PC-3 (cell line): ENCODE results near the gene TCEA2. TPM values are rescaled to one million over a fixed set of nuclear protein-coding genes. Genes with fewer than 3 reads are reported as not detected.

Experiments
- ATAC-seq: fragments of 200-7000 bp; cut with Tn5 transposase; 2 replicates; pipeline ENCODE4 v1.9.1; 2020; ENCODE audit warnings: mild to moderate bottlenecking, moderate library complexity
- BruUV-seq: library from RNA; stranded (reverse); fragments of 400-500 nt; replicated peaks from 2 replicates; lab custom pipeline; 2021; lab: Mats Ljungman, UMichigan
- CTCF ChIA-PET: fragments of 300-600 bp; sonication (Branson Sonifier 250); formaldehyde crosslinking; loops from one replicate; lab custom pipeline; 2022; ENCODE audit warnings: antibody characterized with exemption; lab: Charles Lee
- POLR2A ChIA-PET: fragments of 300-600 bp; sonication (Branson Sonifier 250); formaldehyde crosslinking; loops from one replicate; lab custom pipeline; 2022; ENCODE audit warnings: antibody characterized with exemption; ENCODE audit not compliant: unreplicated experiment; lab: Charles Lee
- DNase-seq: peaks from one replicate; pipeline ENCODE4 v3.0.0-alpha.2; 2015
- H2AFZ ChIP-seq: fragments of 300-600 bp; sonication (generic); 2 replicates; pipeline ENCODE4 v1.6.0; 2016; ENCODE audit warnings: antibody characterized with exemption, low read length
- H3F3A ChIP-seq: fragments of 300-600 bp; sonication (generic); one replicate; pipeline ENCODE4 v1.6.0; 2017; ENCODE audit warnings: antibody characterized with exemption, low read length, control low read depth, mild to moderate bottlenecking; ENCODE audit not compliant: unreplicated experiment
- H3K27ac ChIP-seq: fragments of 300-600 bp; sonication (generic); 2 replicates; pipeline ENCODE4 v1.5.1; 2016; ENCODE audit warnings: mild to moderate bottlenecking, low read length
- H3K27me3 ChIP-seq: fragments of 300-600 bp; sonication (generic); 2 replicates; pipeline ENCODE4 v1.6.1; 2016; ENCODE audit warnings: low read length, mixed read lengths
- H3K36me3 ChIP-seq: fragments of 300-600 bp; sonication (generic); 2 replicates; pipeline ENCODE4 v1.6.1; 2016; ENCODE audit warnings: low read depth, mixed run types, low read length, mixed read lengths
- H3K4me1 ChIP-seq: fragments of 300-600 bp; sonication (generic); 2 replicates; pipeline ENCODE4 v1.5.1; 2016; ENCODE audit warnings: low read length; ENCODE audit not compliant: insufficient read depth
- H3K4me2 ChIP-seq: fragments of 300-600 bp; sonication (generic); 2 replicates; pipeline ENCODE4 v1.6.0; 2016; ENCODE audit warnings: low read length
- H3K4me3 ChIP-seq: fragments of 300-600 bp; sonication (generic); 2 replicates; pipeline ENCODE4 v1.5.1; 2016; ENCODE audit warnings: mild to moderate bottlenecking, low read length, mixed read lengths
- H3K79me2 ChIP-seq: fragments of 300-600 bp; sonication (generic); 2 replicates; pipeline ENCODE4 v1.6.1; 2017; ENCODE audit warnings: low read length, mixed read lengths
- H3K9ac ChIP-seq: fragments of 300-600 bp; sonication (generic); 2 replicates; pipeline ENCODE4 v1.6.0; 2016; ENCODE audit warnings: mild to moderate bottlenecking, low read length
- H3K9me2 ChIP-seq: fragments of 300-600 bp; sonication (generic); replicated peaks from 2 replicates; pipeline ENCODE4 v1.6.1; 2016; ENCODE audit warnings: mixed run types, low read length, mixed read lengths
- H3K9me3 ChIP-seq: fragments of 300-600 bp; sonication (generic); 2 replicates; pipeline ENCODE4 v1.6.1; 2016; ENCODE audit warnings: low read length, mixed read lengths
- H4K20me1 ChIP-seq: fragments of 300-600 bp; sonication (generic); 2 replicates; pipeline ENCODE4 v1.6.1; 2016; ENCODE audit warnings: low read length, mixed read lengths
- EZH2 ChIP-seq: fragments of 300-600 bp; sonication (generic); IDR thresholded peaks from one replicate; pipeline ENCODE4 v1.6.1; 2017; ENCODE audit warnings: antibody characterized with exemption, mild to moderate bottlenecking, low read length; ENCODE audit not compliant: unreplicated experiment
- EZH2phosphoT487 ChIP-seq: fragments of 300-600 bp; sonication (generic); IDR thresholded peaks from 2 replicates; pipeline ENCODE4 v1.6.1; 2018; ENCODE audit warnings: mild to moderate bottlenecking, antibody characterized with exemption, low read length, borderline replicate concordance
- intact Hi-C: fragments of 100-400 bp; cut with micrococcal nuclease; formaldehyde crosslinking; loops from 2 replicates; pipeline ENCODE4 v1.9.0; 2023
- total RNA-seq: library from RNA; depleted of rRNA; stranded (reverse); fragments of >200 nt; gene quantifications from 2 replicates; pipeline ENCODE4 v1.2.3, GENCODE V29; 2014
- TF ChIP-seq, protein P1 (sequence below): fragments of 300-600 bp; sonication (generic); conservative IDR thresholded peaks from 2 replicates; pipeline ENCODE4 v1.5.1; 2017; ENCODE audit warnings: antibody characterized with exemption, low read depth, mild to moderate bottlenecking, low read length

The TCEA2 gene
- total RNA-seq, 1 experiment from 2014 or later: 19.1 TPM

DNA sequence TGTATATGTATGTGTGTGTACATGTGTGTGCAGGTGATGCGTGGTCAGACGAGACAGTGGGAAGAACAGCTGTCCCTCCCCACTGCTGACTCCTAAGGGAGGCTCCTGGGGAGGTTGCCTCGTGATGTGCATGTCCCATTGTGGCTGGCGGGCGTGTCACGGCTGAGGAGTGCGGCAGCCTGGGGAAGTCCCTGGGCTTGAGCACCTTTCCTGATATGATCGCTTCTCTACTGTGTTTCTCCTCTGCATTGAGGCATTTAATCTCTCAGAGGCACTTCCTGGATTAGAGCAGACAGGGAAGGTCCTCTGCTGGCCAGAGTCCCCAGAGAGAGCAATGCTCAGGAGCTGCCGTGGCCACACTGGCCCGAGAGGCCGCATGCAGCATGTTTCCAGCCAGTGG is 32.9 kb downstream of the TCEA2 start:
- Histone ChIP-seq H3K79me2 (no peaks in the 10 kb centered on the region), H4K20me1 (no peaks in the 10 kb centered on the region), H3K4me1 (no peaks in the 10 kb centered on the region), H2AFZ (no peak overlapping the region), H3K27me3 (no peaks in the 10 kb centered on the region), H3K4me3 (no peak overlapping the region), H3K9me3 (no peaks in the 10 kb centered on the region), H3K4me2 (no peak overlapping the region), H3K9me2 (no peaks in the 10 kb centered on the region), H3K27ac (no peak overlapping the region), H3K36me3 (no peaks in the 10 kb centered on the region), H3F3A (no peaks in the 10 kb centered on the region), H3K9ac (no peak overlapping the region)
- no TSS peak for BruUV-seq
- CTCF ChIA-PET: no interaction called here
- DNase-seq (no peak), ATAC-seq (no peak)
- POLR2A ChIA-PET: no interaction called here
- TF ChIP-seq, protein P1, sequence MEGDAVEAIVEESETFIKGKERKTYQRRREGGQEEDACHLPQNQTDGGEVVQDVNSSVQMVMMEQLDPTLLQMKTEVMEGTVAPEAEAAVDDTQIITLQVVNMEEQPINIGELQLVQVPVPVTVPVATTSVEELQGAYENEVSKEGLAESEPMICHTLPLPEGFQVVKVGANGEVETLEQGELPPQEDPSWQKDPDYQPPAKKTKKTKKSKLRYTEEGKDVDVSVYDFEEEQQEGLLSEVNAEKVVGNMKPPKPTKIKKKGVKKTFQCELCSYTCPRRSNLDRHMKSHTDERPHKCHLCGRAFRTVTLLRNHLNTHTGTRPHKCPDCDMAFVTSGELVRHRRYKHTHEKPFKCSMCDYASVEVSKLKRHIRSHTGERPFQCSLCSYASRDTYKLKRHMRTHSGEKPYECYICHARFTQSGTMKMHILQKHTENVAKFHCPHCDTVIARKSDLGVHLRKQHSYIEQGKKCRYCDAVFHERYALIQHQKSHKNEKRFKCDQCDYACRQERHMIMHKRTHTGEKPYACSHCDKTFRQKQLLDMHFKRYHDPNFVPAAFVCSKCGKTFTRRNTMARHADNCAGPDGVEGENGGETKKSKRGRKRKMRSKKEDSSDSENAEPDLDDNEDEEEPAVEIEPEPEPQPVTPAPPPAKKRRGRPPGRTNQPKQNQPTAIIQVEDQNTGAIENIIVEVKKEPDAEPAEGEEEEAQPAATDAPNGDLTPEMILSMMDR: no peak
- TF ChIP-seq EZH2phosphoT487 (no peak), EZH2 (no peak)
- intact Hi-C loops: no loop called here

DNA sequence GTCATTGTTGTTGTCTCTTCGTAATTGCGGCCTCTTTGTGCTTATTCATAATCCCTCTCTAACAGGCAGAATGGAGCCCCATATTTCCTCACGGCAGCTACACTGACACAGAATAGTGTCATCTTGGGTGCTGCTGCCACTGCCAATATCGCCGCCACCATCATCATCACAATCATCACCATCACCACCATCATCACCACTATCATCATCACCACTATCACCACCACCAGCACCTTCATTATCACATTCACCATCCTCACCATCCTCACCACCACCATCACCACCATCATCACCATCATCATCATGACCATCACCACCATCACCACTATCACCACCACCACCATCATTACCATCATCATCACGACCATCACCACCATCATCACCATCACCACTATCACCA is 33.5 kb downstream of the TCEA2 start:
- Histone ChIP-seq H2AFZ (no peak overlapping the region), H3K79me2 (no peaks in the 10 kb centered on the region), H3F3A (no peaks in the 10 kb centered on the region), H3K9me2 (no peaks in the 10 kb centered on the region), H3K4me2 (no peak overlapping the region), H4K20me1 (no peaks in the 10 kb centered on the region), H3K27ac (no peak overlapping the region), H3K9me3 (no peaks in the 10 kb centered on the region), H3K4me3 (no peak overlapping the region), H3K27me3 (0 out of 2 replicates have a peak, but pooled peaks cover 3% of the 10 kb centered on the region), H3K36me3 (no peaks in the 10 kb centered on the region), H3K9ac (no peak overlapping the region), H3K4me1 (no peaks in the 10 kb centered on the region)
- POLR2A ChIA-PET: no interaction called here
- BruUV-seq: no TSS peak
- intact Hi-C loops: no loop called here
- CTCF ChIA-PET: no interaction called here
- no peak for TF ChIP-seq EZH2phosphoT487
- TF ChIP-seq EZH2: no peak
- TF ChIP-seq, protein P1: no peak
- DNase-seq (no peak), ATAC-seq (no peak)

DNA sequence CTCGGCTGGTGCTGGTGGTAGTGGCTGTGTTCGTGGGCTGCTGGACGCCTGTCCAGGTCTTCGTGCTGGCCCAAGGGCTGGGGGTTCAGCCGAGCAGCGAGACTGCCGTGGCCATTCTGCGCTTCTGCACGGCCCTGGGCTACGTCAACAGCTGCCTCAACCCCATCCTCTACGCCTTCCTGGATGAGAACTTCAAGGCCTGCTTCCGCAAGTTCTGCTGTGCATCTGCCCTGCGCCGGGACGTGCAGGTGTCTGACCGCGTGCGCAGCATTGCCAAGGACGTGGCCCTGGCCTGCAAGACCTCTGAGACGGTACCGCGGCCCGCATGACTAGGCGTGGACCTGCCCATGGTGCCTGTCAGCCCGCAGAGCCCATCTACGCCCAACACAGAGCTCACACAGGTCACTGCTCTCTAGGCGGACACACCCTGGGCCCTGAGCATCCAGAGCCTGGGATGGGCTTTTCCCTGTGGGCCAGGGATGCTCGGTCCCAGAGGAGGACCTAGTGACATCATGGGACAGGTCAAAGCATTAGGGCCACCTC is 35.5 kb downstream of the TCEA2 start:
- BruUV-seq: no TSS peak
- Histone ChIP-seq H3K9me3 (no peaks in the 10 kb centered on the region), H2AFZ (no peak overlapping the region), H3K4me2 (no peak overlapping the region), H3K4me1 (no peaks in the 10 kb centered on the region), H3K9me2 (no peaks in the 10 kb centered on the region), H3K9ac (no peak overlapping the region), H3K4me3 (no peak overlapping the region), H3K27me3 (0 out of 2 replicates have a peak, but pooled peaks cover 7% of the 10 kb centered on the region), H3F3A (no peaks in the 10 kb centered on the region), H3K27ac (no peak overlapping the region), H4K20me1 (no peaks in the 10 kb centered on the region), H3K79me2 (no peaks in the 10 kb centered on the region), H3K36me3 (no peaks in the 10 kb centered on the region)
- TF ChIP-seq EZH2 (no peak), EZH2phosphoT487 (no peak)
- TF ChIP-seq, protein P1: no peak
- POLR2A ChIA-PET: interaction anchor here (0.7 kb wide), 1 partner anchor 108 kb away, joined by 3 read pairs; no protein-coding TSS in a partner anchor
- CTCF ChIA-PET: no interaction called here
- intact Hi-C loops: no loop called here
- ATAC-seq: no peak
- no peak for DNase-seq
